Measurements from ENCODE around the gene VRTN.
"Not testable (repeated sequence)": the region's sequence is repeated elsewhere in the genome, so short reads cannot be mapped to it uniquely, and the experiment has no call there.

The VRTN gene

GRCh38 chr14:74350211-74350927 is 2.1 kb downstream of the VRTN start:
- DNase-seq = no peak

GRCh38 chr14:74350928-74351323 is 2.7 kb downstream of the VRTN start:
- no peak for DNase-seq

- no peak for DNase-seq
These were observed 8.8 kb downstream of the VRTN start for GRCh38 chr14:74356892-74357575.

- DNase-seq = no peak
These were observed 9.3 kb downstream of the VRTN start for GRCh38 chr14:74357585-74357984.

GRCh38 chr14:74358176-74358829 is 10.0 kb downstream of the VRTN start:
- no peak for DNase-seq

GRCh38 chr14:74360163-74360562 is 11.9 kb downstream of the VRTN start:
- DNase-seq = no peak

- peak; percentile 67 for DNase-seq
These were observed 14.2 kb downstream of the VRTN start for GRCh38 chr14:74362361-74362915.

- DNase-seq = no peak
These were observed 16.1 kb downstream of the VRTN start for GRCh38 chr14:74364271-74364880.

GRCh38 chr14:74368026-74368425 is 19.8 kb downstream of the VRTN start:
- DNase-seq = no peak

GRCh38 chr14:74368441-74368840 is 20.2 kb downstream of the VRTN start:
- DNase-seq = no peak

- DNase-seq = no peak
These were observed 29.9 kb downstream of the VRTN start for GRCh38 chr14:74377976-74378690.

GRCh38 chr14:74380172-74380571 is 31.9 kb downstream of the VRTN start:
- DNase-seq = no peak

- no peak for DNase-seq
These were observed 32.6 kb downstream of the VRTN start for GRCh38 chr14:74380845-74381244.

GRCh38 chr14:74381571-74381970 is 33.3 kb downstream of the VRTN start:
- DNase-seq = not testable (repeated sequence)

GRCh38 chr14:74382231-74382630 is 34.0 kb downstream of the VRTN start:
- no peak for DNase-seq

- DNase-seq = no peak
These were observed 41.7 kb downstream of the VRTN start for GRCh38 chr14:74389980-74390379.

GRCh38 chr14:74390505-74390904 is 42.2 kb downstream of the VRTN start:
- not testable (repeated sequence) for DNase-seq

GRCh38 chr14:74391479-74391878 is 43.2 kb downstream of the VRTN start:
- no peak for DNase-seq

- DNase-seq = no peak
These were observed 44.6 kb downstream of the VRTN start for GRCh38 chr14:74392616-74393570.

- DNase-seq = no peak
These were observed 46.3 kb downstream of the VRTN start for GRCh38 chr14:74394549-74394948.

- DNase-seq = no peak
These were observed 46.8 kb downstream of the VRTN start for GRCh38 chr14:74395094-74395493.
